ENCODE results near the gene GKN1. TPM values are rescaled to one million over a fixed set of nuclear protein-coding genes. Genes with fewer than 3 reads are reported as not detected.
A peak's percentile ranks its signal among the peaks of the same experiment; 100 is the strongest.

GKN1 gene
- total RNA-seq, 2 experiments from 2014 or later: not detected

DNA sequence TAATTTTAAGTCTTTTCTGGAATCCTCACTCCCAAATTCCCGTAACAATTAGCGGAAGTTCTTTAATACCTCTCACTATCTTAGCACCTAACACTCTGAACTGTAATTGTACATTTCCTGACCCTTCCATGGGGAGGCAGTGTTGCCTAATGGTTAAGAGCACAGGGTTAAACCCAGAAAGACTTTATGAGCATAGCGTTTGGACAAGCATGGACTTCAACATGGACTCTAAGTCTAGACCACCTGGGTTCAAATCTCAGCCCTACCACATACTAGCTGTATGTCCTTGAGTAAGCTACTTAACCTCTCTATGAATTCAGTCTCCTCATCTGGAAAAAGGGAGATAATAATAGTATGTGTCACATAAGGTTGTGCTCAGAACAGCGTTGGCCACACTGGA, 51.6 kb downstream of the GKN1 start:
- DNase-seq: peak; percentile 20
- Mint-ChIP-seq H3K9me3 (no peaks in the 10 kb centered on the region), H3K27ac (no peak overlapping the region), H3K4me1 (no peaks in the 10 kb centered on the region), H3K27me3 (peaks cover 23% of the 10 kb centered on the region), H3K36me3 (no peaks in the 10 kb centered on the region), H3K4me3 (no peak overlapping the region)

GRCh38 chr2:69026691-69027459, 52.4 kb downstream of the GKN1 start:
- peaks cover 17% of the 10 kb centered on the region for H3K27me3 Mint-ChIP-seq
- H3K4me3 Mint-ChIP-seq: no peak overlapping the region
- no peaks in the 10 kb centered on the region for H3K4me1 Mint-ChIP-seq
- no peak for DNase-seq
- no peak overlapping the region for H3K27ac Mint-ChIP-seq
- H3K36me3 Mint-ChIP-seq: no peaks in the 10 kb centered on the region
- H3K9me3 Mint-ChIP-seq: no peaks in the 10 kb centered on the region

Other genes with a start within 250 kb of the GKN1 start
- 10 to 100 TPM; 47.4 to 51.0 TPM for gene ARHGAP25, start 239.8 kb upstream of the GKN1 start, total RNA-seq
- gene BMP10, start 103.2 kb upstream of the GKN1 start, total RNA-seq: not detected
- gene GKN2, start 21.7 kb upstream of the GKN1 start, total RNA-seq: not detected
- 1 to 10 TPM in 1 of 2 experiments, under 1 TPM in 1; 0.91 to 1.1 TPM for gene ANTXR1, start 38.5 kb downstream of the GKN1 start, total RNA-seq